Fibroblast of the aortic adventitia (primary cell): Measurements from ENCODE around the gene TNFRSF18. TPM values are rescaled to one million over a fixed set of nuclear protein-coding genes. Genes with fewer than 3 reads are reported as not detected.

Source experiments
- DNase-seq: peaks from one replicate; pipeline ENCODE4 v3.0.0-alpha.2; 2010; ENCODE audit warnings: low read depth
- H3K4me3 ChIP-seq: 2 replicates; pipeline ENCODE4 v1.5.1; 2011; ENCODE audit warnings: low read depth, mild to moderate bottlenecking, control low read depth, low read length, moderate library complexity
- total RNA-seq: library from RNA; depleted of rRNA; stranded (reverse); fragments of >200 nt; gene quantifications from 2 replicates; pipeline ENCODE4 v1.2.3, GENCODE V29; 2012; ENCODE audit warnings: low replicate concordance
- TF ChIP-seq, protein P1 (sequence below): IDR thresholded peaks from 2 replicates; pipeline ENCODE4 v1.5.1; 2011; ENCODE audit warnings: mild to moderate bottlenecking, low read length, control low read depth, inconsistent platforms; ENCODE audit not compliant: insufficient read depth

TNFRSF18 gene
- total RNA-seq, 1 donor, result not detected

DNA sequence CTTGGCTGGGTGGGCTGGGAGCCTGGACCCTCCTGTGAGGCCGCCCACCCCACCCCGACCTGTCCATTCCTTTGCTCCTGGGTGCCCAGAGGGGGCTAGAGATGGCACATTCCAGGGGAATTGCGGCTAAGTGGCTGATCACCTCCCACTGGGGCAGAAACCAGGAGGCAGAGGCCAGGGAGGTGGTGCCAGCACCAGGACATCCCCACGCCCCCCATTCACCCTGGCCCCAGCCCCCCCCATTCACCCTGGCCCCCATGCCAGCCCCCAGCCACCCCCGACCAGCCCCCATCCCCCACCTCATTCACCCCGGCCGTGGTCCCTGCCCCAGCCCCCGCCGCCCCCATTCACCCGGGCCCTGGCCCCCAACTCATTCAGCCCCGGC, 33.9 kb upstream of the TNFRSF18 start:
- H3K4me3 ChIP-seq, result no peak overlapping the region
- DNase-seq, result no peak
- TF ChIP-seq, protein P1, sequence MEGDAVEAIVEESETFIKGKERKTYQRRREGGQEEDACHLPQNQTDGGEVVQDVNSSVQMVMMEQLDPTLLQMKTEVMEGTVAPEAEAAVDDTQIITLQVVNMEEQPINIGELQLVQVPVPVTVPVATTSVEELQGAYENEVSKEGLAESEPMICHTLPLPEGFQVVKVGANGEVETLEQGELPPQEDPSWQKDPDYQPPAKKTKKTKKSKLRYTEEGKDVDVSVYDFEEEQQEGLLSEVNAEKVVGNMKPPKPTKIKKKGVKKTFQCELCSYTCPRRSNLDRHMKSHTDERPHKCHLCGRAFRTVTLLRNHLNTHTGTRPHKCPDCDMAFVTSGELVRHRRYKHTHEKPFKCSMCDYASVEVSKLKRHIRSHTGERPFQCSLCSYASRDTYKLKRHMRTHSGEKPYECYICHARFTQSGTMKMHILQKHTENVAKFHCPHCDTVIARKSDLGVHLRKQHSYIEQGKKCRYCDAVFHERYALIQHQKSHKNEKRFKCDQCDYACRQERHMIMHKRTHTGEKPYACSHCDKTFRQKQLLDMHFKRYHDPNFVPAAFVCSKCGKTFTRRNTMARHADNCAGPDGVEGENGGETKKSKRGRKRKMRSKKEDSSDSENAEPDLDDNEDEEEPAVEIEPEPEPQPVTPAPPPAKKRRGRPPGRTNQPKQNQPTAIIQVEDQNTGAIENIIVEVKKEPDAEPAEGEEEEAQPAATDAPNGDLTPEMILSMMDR, result no peak

DNA sequence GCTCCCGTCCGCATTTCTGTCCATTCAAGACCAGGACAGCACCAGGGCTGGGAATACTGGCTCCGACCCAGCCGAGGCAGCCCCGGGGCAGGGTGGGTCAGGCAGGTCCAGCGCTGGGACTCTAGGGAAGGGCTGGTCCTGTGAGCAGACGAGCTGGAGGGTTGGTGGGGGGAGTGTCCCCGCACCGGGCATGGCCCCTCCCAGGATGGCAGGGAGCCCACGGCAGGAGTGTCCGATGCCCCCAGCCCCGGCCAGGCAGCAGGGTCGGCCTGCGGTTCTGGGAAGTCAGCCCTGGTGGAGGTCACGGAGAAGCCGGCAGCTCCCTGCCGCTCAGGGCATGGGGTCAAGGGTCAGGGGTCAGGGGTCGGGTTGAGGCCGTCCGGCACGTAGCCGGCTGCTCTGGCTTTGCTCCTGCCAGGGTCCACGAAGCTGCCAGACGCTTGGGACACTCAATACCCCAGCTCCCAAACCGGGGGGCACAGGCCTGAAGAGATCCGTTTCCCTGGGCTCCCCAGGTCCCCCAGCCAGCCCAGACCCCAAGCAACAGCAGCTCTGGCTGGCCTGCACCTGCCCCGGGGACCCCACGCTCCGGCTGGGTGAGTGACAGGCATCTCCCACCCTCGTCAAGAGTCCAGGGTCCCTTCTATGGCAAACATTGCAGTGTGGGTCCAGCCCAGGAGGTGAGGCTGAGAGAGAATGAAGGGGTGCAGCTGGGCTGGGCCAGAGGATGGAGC, 33.4 kb upstream of the TNFRSF18 start:
- no peak for DNase-seq
- TF ChIP-seq, protein P1, result no peak
- no peak overlapping the region for H3K4me3 ChIP-seq

DNA sequence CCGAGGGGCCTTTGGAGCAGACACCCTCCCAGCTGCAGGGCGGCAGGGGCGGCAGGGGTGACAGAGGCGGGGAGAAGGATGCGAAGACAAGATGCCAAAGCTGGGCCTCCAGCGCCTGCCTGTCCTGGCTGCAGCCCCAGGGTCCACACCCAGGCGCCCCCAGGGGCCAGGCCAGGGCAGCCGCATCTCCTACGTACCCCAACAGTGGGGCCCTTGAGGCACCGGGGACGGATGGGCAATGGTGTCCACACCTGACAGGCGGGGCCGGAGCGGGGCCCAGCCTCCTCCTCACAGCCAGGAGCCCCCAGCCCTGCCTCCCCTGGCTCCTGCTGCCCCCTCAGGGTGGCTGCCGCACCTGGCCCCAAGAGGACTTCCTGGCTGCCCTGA, 32.8 kb upstream of the TNFRSF18 start:
- DNase-seq, result no peak
- TF ChIP-seq, protein P1, result no peak
- H3K4me3 ChIP-seq, result no peak overlapping the region

DNA sequence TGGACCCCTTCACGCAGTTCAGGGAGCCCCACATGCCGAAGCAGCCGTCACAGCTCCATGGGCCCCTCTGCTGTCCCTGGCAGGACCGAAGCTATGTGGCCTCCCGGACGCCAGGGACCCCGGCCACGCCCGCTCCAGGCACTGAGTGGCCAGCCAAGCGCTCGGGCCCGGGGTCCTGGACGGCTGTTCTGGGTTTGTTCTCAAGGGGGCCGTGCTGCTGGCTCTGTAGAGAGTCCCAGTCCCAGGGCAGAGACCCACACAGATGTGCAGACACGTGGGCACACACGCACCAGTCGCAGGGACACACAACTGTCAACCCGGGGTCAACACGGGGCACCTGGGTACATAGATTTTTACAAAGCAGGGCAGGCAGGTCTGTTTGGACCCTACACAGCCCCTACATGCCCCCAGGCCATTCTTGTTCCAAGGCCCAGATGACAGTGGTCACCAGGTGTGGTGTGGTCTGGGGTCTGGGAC, 32.3 kb upstream of the TNFRSF18 start:
- DNase-seq, result no peak
- TF ChIP-seq, protein P1, result no peak
- no peak overlapping the region for H3K4me3 ChIP-seq

DNA sequence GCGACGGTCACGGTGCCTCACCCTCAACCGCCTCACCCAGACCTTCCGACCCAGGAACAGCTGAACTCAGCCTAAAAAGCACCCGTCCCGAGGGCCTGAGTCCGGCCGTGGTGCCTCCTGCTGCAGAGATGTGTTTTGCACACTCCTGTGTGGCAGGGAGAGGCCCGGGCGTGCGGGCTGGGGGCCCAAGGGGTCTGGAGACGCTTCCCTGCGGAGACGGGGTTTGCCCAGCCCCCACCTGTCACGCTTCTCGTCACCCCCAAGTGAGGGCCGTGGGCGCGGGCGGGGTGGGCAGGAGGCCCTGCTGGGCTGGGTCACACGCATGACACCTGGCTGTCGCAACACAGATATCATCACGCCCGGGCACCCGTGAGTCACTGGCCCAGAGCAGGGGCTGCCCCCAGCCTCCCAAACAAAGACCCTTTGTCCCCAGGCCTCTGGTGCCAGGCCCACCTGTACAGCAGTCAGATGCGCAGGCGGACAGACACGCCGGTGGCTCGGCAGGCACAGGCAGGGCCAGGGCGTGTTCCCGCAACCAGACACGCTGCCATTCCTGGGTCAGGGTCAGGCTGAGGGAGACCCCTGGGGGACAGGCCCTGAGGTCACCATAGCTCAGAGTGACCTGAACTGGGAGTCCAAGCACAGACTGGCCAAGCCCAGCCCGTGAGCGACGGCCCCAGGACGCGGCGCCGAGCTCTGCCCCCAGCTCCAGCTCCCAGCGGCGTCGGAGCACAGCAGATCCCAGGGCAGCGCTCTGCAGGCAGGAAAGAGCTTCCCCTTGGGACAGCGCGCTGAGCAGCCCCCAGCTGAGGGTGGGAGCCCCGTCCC, 31.7 kb upstream of the TNFRSF18 start:
- DNase-seq, result no peak
- TF ChIP-seq, protein P1, result no peak
- no peak overlapping the region for H3K4me3 ChIP-seq

DNA sequence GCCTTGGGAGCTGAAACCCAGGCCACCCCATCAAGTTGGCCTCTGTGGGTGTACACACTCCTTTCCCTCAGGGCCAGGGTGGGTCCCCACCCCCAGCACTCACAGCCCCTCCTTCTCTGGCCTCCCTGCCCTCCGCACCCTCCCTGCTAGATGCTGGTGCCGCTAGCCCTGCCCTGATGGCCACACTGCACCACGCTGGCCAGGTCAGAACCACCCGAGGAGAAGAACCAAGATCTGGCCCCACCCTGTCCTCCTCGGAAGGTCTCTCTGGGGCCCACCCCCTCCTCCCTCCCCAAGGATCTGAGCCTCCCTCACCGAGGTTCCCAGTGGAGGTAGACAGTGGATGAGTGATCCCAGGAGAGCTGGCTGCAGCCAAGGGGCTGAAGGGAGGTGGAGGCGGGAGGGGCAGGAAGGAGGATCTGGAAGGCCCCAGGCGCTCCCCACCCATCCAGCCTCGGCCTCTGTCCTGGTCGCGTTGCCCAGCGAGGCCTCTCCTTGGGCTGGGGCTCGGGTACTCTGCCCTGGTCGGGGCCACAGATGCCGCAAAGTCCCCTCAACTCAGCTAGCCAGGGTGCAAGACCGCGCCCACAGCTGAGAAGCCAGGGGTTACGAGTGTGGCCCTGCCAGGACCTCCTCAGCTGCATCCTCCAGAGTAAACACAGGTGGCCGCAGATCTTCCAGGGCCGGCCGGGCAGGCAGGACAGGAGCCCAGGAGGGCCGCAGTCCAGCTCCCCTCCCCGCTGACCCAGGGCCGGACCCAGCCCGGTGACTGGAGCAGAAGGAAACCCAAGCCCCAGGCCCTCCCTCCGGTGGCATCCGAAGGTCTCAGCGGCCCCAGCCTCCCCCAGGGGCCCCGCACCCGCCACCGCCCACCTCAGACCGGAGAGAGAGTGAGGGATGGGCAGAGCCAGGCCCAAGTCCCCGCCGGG, 30.8 kb upstream of the TNFRSF18 start:
- TF ChIP-seq, protein P1, result no peak
- DNase-seq, result no peak
- H3K4me3 ChIP-seq, result no peak overlapping the region
